HG03469 (cell line): ENCODE data around the gene ADIRF.
"Not testable (repeated sequence)": the region's sequence is repeated elsewhere in the genome, so short reads cannot be mapped to it uniquely, and the experiment has no call there.

Experiments used
- ATAC-seq: cut with Tn5 transposase; IDR thresholded peaks from one replicate; pipeline ENCODE4 v1.9.1; 2021; ENCODE audit warnings: mild to moderate bottlenecking, moderate library complexity, moderate number of reproducible peaks; ENCODE audit not compliant: unreplicated experiment

The ADIRF gene

DNA sequence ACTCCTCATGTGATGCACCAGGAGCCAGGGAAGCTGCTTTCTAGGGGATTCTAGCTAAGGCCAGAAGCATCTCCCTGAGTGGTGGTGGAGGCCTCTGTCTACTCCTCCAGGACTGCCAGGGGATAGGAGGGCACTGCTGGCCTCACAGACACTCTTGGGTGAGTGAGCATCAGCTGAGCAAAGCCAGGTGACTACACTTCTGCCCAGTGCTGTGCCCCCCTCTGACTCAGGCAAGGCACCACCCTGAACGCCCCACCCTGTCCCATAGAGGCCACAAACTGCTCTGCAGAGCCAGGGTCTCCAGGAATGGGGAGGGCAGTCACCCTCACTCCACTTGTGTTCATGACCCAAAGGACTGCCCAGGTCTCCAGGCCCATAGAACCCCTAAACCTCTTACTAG is 51.2 kb downstream of the ADIRF start:
- not testable (repeated sequence) for ATAC-seq

DNA sequence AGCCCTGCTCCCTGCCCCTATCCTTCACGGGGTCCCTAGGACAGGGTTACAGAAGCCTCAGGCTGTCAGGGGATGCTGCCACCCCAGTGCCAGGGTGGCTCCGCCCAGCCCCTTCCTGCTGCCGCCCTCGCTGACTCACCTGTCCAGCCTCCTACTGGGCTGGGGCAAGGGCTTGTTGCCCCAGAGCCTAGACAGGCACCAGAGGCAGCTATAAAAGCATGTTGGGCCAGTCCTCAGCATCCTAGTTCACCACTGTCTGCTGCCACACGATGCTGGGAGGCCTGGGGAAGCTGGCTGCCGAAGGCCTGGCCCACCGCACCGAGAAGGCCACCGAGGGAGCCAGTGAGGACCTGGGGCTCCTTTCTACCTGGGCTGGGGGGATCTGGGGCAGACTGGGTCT is 51.8 kb downstream of the ADIRF start, which contains the start of gene FAM25A:
FAM25A (plus strand) TSS at position 239 of the 400 bp plus-strand sequence; CDS start at position 270, 31 bp downstream.
- not testable (repeated sequence) for ATAC-seq
